CD4-positive, alpha-beta T cell treated with Interleukin-4 for 4 hours (primary cell): Measurements from ENCODE around the gene TTC5.
"Not testable (repeated sequence)": the region's sequence is repeated elsewhere in the genome, so short reads cannot be mapped to it uniquely, and the experiment has no call there.

Experiments
- DNase-seq: peaks from one replicate; pipeline ENCODE4 v3.0.0-alpha.2; 2020

The TTC5 gene

GRCh38 chr14:20305265-20306078 lies at the start of gene TTC5:
TSS of gene TTC5 (minus strand) at chr14:20305951. CDS start at chr14:20305937, 14 bp downstream.
- peak; percentile 92 for DNase-seq

DNA sequence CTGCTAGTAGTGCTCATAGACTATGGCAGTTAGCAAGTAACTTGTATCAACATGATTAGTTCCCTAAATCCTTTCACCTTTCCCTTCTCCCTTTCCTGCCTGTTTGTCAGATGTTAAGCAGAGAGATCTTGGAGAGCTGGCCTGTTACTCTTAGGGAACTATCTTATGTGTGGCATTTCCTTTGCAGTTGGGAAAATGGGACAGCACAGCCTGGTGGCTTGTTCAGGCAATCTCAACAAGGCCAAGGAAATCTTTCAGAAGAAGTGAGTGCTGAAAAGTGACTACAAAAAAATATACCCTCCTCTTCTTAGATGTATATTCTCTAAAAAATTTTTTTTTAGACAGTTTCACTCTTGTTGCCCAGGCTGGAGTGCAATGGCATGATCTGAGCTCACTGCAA lies 45.1 kb upstream of the TTC5 start:
- DNase-seq = no peak

GRCh38 chr14:20350282-20350681 lies 44.5 kb upstream of the TTC5 start:
- no peak for DNase-seq

DNA sequence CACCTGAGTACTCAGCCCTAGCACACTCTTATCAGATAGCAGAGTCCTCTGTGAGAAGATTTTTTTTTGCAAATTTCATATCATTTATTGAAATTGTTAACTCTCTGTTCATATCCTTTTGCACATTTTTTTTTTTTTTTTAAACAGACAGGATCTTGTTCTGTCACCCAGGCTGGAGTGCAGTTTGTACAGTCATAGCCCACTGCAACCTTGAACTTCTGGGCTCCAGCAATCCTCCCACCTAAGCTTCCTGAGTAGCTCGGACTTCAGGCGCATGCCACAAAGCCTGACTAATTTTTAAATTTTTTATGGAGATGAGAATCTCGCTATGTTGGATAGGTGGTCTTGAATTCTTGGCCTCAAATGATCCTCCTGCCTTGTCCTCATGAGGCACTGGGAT lies 42.0 kb upstream of the TTC5 start:
- no peak for DNase-seq

DNA sequence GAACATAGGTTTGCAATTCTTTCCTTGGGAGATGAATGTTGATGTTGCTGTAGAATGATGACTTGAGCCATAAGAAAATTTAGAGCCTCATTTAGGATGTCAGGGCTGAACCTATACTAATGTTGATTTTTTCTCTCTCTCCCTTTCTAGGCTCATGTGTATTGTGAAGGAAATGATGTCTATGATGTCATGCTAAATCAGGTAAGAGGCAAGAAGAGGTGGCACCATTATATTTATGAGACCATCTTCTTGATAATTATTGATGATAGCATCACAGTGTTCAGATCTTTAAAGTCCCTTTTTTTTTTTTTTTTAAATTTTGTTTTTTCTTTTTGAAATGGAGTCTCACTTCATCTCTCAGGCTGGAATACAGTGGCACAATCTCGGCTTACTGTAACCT lies 41.0 kb upstream of the TTC5 start:
- no peak for DNase-seq

GRCh38 chr14:20345366-20345765 lies 39.6 kb upstream of the TTC5 start:
- no peak for DNase-seq

- DNase-seq = no peak
Measured at GRCh38 chr14:20343862-20344220, 38.1 kb upstream of the TTC5 start.

- peak; percentile 97 for DNase-seq
Measured at GRCh38 chr14:20343092-20343861, 37.5 kb upstream of the TTC5 start, which contains the start of gene PARP2. TSS of gene PARP2 (plus strand) at chr14:20343635. CDS start at chr14:20343642, 7 bp downstream.

GRCh38 chr14:20341646-20342045 lies 35.9 kb upstream of the TTC5 start:
- no peak for DNase-seq

DNA sequence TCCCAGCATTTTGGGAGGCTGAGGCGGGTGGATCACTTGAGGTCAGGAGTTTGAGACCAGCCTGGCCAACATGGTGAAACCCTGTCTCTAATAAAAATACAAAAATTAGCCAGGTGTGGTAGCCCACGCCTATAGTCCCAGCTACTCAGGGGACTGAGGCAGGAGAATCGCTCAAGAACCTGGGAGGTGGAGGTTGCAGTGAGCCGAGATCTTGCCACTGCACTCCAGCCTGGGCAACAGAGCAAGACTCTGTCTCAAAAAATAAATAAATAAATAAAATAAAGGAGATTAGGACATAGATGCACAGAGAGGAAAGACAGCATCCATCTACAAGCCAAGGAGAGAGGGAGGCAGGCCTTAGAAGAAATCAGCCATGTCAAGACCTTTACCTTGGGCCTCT lies 35.3 kb upstream of the TTC5 start:
- DNase-seq = not testable (repeated sequence)

- DNase-seq = no peak
Measured at GRCh38 chr14:20334017-20334416, 28.3 kb upstream of the TTC5 start.

GRCh38 chr14:20333494-20333841 lies 27.7 kb upstream of the TTC5 start:
- no peak for DNase-seq

- DNase-seq = peak; percentile 79
Measured at GRCh38 chr14:20332788-20333493, 27.2 kb upstream of the TTC5 start, which contains the start of gene CCNB1IP1. TSS of gene CCNB1IP1 (minus strand) at chr14:20333279. CDS start at chr14:20316523, 16,756 bp downstream.

GRCh38 chr14:20332431-20332787 lies 26.7 kb upstream of the TTC5 start:
- no peak for DNase-seq

- no peak for DNase-seq
Measured at GRCh38 chr14:20331053-20331613, 25.4 kb upstream of the TTC5 start.

DNA sequence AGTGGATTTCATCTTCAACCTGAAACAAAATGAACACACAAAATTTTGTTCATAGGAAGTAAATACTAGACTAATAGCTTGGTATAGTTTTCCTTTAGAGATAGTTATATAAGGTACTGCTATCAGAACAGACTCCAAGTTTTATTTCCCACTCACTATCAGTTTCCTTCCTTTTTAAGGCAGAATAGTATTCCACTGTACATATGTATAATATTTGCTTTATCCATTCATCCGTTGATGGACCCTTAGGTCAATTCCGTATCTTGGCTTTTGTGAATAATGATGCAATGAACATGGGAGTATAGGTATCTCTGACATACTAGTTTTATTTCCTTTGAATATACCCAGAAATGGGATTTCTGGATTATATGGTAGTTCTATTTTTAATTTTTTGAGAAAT lies 23.6 kb upstream of the TTC5 start:
- no peak for DNase-seq

DNA sequence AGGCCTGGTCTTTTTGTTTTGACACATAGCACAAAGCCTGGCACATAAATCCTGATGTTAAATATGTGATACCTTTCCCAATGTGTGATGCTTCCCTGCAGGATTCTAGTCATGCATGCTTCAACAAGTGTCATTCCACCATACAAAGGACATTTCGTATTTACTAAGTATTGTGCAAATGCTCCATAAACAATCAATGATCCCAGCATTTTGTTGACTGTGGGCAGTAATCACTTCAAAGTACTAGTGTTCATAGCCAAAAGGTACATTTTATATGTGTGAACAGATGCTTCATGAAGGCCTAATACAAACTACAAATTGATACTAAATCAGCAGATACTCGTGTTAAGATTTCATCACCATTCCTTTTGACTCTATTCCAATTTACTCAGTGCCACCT lies 23.0 kb upstream of the TTC5 start:
- DNase-seq = no peak

- peak; percentile 74 for DNase-seq
Measured at GRCh38 chr14:20327005-20327869, 21.5 kb upstream of the TTC5 start.

- no peak for DNase-seq
Measured at GRCh38 chr14:20317720-20318119, 12.0 kb upstream of the TTC5 start.

- no peak for DNase-seq
Measured at GRCh38 chr14:20314026-20314425, 8.3 kb upstream of the TTC5 start.

DNA sequence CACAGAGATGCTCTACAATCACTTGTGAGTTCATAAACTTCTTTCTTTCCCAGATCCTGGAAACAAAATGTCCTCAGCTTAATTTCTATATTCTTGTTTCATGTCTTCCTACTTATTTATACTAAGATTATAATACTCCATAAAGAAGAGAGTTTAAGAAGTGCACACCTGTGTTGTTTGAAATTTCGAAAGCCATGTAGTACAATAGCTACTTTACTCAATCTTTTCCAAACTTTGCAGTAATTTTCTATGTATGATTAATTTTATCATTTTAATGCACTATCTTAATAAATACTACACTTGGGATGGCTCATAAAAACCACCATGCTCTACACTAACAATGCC lies 300 bp upstream of the TTC5 start:
- DNase-seq = no peak

DNA sequence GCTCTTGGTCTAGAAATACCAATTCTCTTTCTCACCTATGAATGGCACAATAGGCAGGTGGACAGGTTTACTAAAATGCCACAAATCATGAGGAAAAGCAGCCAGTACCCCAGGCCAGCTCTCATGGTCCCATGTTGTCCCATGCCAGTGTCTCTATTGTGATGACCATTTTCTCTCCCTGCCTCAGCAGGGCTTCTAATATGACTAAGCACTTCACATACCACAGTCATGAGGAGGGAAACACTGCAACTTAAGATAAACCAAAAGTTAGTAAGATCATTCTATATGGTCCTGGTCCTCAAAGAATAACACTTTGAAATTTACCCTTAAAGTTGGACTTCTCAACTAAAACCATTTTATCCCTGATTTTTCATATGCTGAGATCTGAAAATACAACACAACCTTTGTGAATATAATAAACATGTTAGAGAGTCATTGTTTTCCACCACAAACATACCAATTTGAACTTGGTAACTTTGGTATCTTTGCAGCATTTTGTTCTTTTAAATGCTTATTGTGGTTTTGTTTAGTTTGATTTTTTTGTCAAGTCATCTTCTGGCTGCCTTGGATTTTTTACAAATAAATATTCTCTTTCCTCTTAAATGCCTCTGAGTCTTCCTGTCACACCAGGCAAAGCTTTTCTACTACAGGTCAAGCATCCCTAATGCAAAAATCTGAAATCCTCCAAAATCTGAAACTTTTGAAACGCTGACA lies 3.6 kb downstream of the TTC5 start:
- no peak for DNase-seq
